GM19467 (cell line): ENCODE results near the gene TNNI3.

ENCODE experiments used
- ATAC-seq: cut with Tn5 transposase; IDR thresholded peaks from one replicate; pipeline ENCODE4 v1.9.1; 2021; ENCODE audit warnings: mild to moderate bottlenecking, moderate library complexity; ENCODE audit not compliant: unreplicated experiment

The TNNI3 gene

DNA sequence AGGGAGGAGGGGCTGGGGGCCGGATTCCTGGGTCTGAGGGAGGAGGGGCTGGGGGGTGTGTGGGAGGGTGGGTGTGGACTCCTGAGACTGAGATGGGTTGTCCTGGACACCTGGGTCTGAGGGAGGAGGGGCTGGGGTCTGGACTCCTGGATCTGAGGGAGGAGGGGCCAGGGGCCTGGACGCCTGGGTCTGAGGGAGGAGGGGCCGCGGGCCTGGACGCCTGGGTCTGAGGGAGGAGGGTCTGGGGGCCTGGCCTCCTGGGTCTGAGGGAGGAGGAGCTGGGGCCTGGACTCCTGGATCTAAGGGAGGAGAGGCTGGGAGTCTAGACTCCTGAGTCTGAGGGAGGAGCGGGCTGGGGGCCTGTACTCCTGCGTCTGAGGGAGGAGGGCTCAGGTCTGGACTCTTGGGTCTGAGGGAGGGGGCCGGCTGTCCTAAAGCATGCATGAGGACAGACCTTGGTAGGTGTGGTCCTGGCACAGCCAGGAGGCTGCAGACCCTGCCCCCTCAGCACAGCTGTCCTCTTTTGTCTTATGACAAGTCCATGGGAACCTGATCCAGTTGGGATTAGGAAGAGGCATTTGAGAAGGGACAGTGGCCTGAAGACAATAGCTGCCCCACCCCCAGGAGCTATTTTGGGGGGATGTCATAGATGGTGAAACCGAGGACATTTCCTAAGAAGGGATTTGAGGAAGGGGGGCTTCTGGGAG is 9.8 kb downstream of the TNNI3 start:
- no peak for ATAC-seq

DNA sequence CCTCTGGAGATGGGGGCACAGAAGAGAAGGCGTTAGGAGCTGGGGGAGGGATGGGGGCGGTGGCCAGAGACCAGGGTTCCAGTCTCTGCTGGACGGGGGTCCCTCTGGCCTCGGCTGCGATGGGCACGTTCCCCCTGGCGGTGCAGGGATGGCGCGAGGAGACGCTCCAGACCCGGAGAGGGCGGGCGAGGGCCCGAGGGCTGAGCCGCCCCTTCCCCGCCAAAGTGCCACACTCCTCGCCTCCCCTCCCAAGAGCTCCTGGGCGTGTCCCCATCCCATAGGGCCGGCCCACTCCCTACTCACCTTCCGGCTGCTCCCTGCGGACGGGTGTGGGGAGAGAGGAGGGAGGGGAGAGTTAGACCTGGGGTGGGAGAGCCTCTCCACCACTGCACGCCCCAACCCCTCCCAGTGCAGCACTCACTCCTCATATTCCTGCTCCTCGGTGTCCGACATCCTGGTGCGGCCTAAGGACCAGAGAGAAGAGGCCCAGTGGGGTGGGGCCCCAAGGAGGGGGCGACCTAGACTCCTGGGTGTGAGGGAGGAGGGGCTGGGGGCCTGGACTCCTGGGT is 10.7 kb downstream of the TNNI3 start:
- ATAC-seq = no peak

DNA sequence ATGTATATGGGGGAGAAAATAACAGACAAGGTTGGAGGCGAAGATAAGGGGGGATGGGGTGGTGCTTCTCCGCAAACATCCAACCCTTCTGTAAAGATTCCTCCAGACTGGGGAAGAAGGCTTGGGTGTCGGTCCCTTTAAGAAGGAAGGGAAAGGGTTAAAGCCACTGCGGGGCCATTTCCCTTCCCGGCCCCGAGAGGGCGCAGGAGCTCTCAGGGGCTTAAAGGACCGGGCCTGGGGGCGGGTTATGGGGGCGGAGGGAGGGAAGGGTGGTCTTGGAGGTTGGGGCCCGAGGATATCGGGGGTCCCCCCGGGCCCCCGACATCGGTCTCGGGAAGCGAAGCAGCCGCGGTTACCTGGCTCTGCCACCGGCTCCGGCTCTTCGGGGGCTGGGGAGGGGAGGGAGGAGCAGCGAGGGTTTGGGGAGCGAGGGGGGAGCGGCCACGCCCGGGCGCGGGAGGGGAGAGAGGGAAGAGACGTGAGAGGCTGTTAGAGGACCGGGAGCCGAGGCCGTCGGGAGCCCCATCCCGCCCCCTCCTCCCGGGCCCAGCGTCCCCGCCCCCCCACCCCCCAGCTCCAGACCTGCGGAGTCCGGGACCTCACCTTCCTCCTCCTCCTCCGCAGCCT is 11.3 kb downstream of the TNNI3 start:
- ATAC-seq = no peak

DNA sequence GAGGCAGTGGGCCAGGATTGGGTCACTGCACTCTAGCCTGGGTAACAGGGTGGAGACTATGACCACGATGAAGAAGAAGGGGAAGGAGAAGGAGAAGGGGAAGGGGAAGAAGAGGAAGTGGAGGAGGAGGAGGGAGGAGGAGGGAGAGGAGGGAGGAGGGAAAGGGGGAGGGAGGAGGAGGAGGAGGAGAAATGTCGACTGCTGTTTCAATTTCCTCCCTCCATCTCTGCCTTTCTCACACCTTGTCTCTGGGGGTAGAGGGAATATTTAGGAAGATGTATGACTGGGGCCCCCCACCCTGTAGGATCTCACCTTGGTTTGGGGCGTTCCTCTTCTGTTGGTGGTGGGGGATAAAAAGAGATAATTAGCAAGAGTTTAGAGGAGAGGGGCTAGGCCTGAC is 12.3 kb downstream of the TNNI3 start:
- ATAC-seq = no peak

GRCh38 chr19:55141696-55142095 is 15.8 kb downstream of the TNNI3 start:
- ATAC-seq = no peak

DNA sequence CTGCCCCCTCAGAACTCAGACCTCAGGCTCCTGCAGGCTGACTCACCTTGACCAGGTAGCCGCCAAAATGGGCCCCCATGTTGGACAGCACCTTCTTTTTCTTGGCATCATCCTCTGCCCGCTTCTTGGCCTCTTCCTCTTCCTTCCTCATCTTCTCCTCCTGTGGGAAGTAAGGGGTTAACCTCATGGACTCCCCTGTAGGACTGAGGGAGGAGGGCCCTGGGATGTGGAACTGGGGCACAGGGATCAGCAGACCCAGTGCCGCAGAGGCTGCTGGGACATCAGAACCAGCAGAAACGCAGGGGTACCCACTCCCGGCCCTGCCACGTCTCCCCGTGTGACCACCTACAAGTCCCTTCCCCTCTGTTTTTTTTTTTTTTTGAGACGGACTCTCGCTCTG is 19.6 kb downstream of the TNNI3 start:
- ATAC-seq = no peak

- no peak for ATAC-seq
Observed at GRCh38 chr19:55136399-55137102, 21.0 kb downstream of the TNNI3 start.

DNA sequence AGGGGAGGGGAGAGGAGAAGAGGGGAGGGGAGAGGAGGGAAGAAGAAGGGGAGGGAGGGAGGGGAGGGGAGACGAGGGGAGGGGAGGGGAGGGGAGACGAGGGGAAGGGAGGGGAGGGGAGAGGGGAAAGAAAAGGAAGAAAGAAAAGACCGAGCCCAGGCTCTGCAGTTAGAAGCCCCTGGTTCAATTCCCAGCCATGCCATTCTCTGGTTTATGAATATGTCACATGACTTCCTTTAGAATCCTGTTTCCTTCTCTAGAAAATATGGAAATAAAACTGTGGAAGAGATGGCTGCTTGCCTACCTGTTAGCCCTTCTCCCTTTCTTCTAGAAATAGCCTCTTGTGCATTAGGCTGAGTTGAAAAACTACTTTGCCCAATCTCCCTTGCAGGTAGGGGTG is 22.8 kb downstream of the TNNI3 start:
- no peak for ATAC-seq

DNA sequence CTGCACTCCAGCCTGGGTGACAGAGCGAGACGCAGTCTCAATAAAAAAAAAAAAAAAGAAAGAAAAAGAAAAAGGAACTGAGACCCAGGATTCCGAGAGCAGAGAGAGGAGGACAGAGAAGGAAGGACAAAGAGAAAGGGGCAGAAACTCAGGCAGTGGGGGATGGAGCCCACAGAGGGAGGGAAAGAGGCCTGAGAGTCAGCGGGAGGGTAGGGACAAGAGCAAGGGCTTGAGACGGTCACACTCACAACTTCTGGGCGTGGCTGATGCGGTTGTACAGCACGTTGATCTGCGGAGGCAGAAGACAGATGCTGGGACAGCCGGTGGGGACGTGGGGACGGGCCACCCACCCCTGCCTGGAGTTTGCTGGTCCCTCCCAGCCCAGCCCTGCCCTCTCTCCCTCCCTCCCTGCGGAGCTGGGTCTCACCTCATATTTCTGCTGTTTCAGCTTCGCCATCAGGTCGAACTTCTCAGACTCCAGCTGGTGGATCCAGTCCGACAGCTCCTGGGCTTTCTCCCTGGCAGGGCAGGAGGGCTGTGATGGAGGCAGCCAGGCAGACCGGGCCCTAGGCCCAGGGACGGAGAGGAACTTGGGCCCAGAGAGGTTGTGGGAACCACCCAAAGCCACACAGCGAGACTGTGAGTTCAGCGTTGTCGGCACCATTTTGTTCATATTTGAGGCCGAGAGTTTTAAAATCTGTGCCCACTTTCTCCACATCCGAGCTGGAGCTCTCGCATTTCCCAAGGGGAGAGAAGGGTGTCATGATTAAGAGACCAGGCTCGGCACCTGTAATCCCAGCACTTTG is 23.7 kb downstream of the TNNI3 start:
- ATAC-seq = no peak

GRCh38 chr19:55132453-55133129 is 24.9 kb downstream of the TNNI3 start:
- ATAC-seq = no peak

GRCh38 chr19:55131421-55131820 is 26.1 kb downstream of the TNNI3 start:
- ATAC-seq = no peak

DNA sequence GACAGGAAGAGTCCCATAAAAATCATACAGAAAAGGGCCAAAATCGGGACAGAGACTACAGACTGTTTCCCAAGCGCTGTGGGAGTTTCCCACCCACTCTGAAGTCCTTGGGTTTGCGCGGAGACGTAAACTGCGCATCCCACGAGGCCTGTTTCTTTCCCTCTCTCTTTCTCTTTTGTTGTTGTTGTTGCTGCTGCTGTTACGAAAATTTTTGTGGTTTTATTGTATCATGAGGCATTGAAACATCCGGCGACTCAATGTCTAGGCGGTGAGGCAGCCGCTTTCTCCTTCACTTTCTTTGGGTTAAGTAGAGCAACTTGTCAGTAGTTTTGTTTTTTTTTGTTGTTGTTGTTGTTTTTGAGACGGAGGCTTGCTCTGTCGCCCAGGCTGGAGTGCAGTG is 38.5 kb downstream of the TNNI3 start:
- no peak for ATAC-seq

- no peak for ATAC-seq
Observed at GRCh38 chr19:55118401-55118991, 39.0 kb downstream of the TNNI3 start.

DNA sequence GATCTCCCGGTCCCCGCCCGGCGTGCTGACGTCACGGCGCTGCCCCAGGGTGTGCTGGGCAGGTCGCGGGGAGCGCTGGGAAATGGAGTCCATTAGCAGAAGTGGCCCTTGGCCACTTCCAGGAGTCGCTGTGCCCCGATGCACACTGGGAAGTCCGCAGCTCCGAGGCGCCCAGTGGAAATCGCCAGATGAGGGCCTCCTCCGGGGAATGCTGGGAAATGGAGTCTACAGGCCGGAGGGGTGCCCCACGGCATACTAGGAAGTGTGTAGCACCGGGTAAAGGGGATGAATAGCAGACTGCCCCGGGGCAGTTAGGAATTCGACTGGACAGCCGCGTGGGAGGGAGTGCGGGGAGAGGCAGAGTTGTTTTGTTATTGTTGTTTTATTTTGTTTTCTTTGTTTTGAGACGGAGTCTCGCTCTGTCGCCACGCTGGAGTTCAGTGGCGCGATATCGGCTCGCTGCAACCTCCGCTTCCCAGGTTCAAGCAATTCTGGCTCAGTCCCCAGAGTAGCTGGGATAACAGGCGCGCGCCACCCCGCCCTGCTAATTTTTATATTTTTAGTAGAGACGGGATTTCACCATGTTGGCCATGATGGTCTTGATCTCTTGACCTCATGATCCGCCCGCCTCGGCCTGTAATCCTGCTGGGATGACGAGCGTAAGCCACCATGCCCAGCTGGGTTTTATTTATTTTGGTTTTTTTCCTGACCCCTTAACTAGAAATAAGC is 39.7 kb downstream of the TNNI3 start:
- ATAC-seq = peak; percentile 89

- ATAC-seq = no peak
Observed at GRCh38 chr19:55116859-55117662, 40.5 kb downstream of the TNNI3 start, which contains the start of gene PPP1R12C. TSS of gene PPP1R12C (minus strand) at chr19:55117637. CDS start at chr19:55117543, 94 bp downstream.

DNA sequence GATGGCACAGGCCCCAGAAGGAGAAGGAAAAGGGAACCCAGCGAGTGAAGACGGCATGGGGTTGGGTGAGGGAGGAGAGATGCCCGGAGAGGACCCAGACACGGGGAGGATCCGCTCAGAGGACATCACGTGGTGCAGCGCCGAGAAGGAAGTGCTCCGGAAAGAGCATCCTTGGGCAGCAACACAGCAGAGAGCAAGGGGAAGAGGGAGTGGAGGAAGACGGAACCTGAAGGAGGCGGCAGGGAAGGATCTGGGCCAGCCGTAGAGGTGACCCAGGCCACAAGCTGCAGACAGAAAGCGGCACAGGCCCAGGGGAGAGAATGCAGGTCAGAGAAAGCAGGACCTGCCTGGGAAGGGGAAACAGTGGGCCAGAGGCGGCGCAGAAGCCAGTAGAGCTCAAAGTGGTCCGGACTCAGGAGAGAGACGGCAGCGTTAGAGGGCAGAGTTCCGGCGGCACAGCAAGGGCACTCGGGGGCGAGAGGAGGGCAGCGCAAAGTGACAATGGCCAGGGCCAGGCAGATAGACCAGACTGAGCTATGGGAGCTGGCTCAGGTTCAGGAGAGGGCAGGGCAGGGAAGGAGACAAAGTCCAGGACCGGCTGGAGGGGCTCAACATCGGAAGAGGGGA is 41.2 kb downstream of the TNNI3 start:
- no peak for ATAC-seq

- ATAC-seq = no peak
Observed at GRCh38 chr19:55115446-55116065, 42.0 kb downstream of the TNNI3 start.
